ENCODE data around the gene C6.
"Not testable (repeated sequence)": the region's sequence is repeated elsewhere in the genome, so short reads cannot be mapped to it uniquely, and the experiment has no call there.

The C6 gene

GRCh38 chr5:41199660-41200059, 13.7 kb downstream of the C6 start:
- no peak for DNase-seq (ENCODE audit: low spot score)

GRCh38 chr5:41196197-41196596, 17.1 kb downstream of the C6 start:
- no peak for DNase-seq (ENCODE audit: low spot score)

- DNase-seq (ENCODE audit: low spot score): no peak
Measured at GRCh38 chr5:41195228-41195627, 18.1 kb downstream of the C6 start.

- no peak for DNase-seq (ENCODE audit: low spot score)
Measured at GRCh38 chr5:41194339-41194738, 19.0 kb downstream of the C6 start.

GRCh38 chr5:41193456-41194205, 19.7 kb downstream of the C6 start:
- no peak for DNase-seq (ENCODE audit: low spot score)

GRCh38 chr5:41191249-41191648, 22.1 kb downstream of the C6 start:
- no peak for DNase-seq (ENCODE audit: low spot score)

- DNase-seq (ENCODE audit: low spot score): no peak
Measured at GRCh38 chr5:41186143-41186542, 27.2 kb downstream of the C6 start.

GRCh38 chr5:41183331-41183730, 30.0 kb downstream of the C6 start:
- not testable (repeated sequence) for DNase-seq (ENCODE audit: low spot score)

GRCh38 chr5:41182666-41183065, 30.7 kb downstream of the C6 start:
- no peak for DNase-seq (ENCODE audit: low spot score)

GRCh38 chr5:41181691-41182564, 31.4 kb downstream of the C6 start:
- DNase-seq (ENCODE audit: low spot score): peak; percentile 8

GRCh38 chr5:41176952-41177351, 36.4 kb downstream of the C6 start:
- DNase-seq (ENCODE audit: low spot score): no peak

GRCh38 chr5:41172012-41172411, 41.3 kb downstream of the C6 start:
- no peak for DNase-seq (ENCODE audit: low spot score)

GRCh38 chr5:41161271-41161670, 52.1 kb downstream of the C6 start:
- DNase-seq (ENCODE audit: low spot score): no peak

GRCh38 chr5:41157272-41157894, 55.9 kb downstream of the C6 start:
- no peak for DNase-seq (ENCODE audit: low spot score)

GRCh38 chr5:41156739-41157138, 56.6 kb downstream of the C6 start:
- no peak for DNase-seq (ENCODE audit: low spot score)

- no peak for DNase-seq (ENCODE audit: low spot score)
Measured at GRCh38 chr5:41154491-41154890, 58.8 kb downstream of the C6 start.

GRCh38 chr5:41151564-41151963, 61.8 kb downstream of the C6 start:
- DNase-seq (ENCODE audit: low spot score): no peak

- no peak for DNase-seq (ENCODE audit: low spot score)
Measured at GRCh38 chr5:41148448-41148847, 64.9 kb downstream of the C6 start.

- DNase-seq (ENCODE audit: low spot score): no peak
Measured at GRCh38 chr5:41145306-41145705, 68.0 kb downstream of the C6 start.

GRCh38 chr5:41143131-41143901, 70.0 kb downstream of the C6 start:
- DNase-seq (ENCODE audit: low spot score): no peak

- no peak for DNase-seq (ENCODE audit: low spot score)
Measured at GRCh38 chr5:41127967-41128690, 85.2 kb downstream of the C6 start.
